Adrenal gland (tissue), 5 donors: ENCODE results near the gene HSPB1.

Experiments
- POLR2A ChIP-seq, 2 donors: fragments of 450-650 bp; IDR thresholded peaks; one replicate each; pipeline ENCODE4 v1.6.1; 2017; ENCODE audit warnings: antibody characterized with exemption in 2 of 2, mild to moderate bottlenecking in 2 of 2, moderate library complexity in 1 of 2
- TF ChIP-seq, protein P1 (sequence below), 6 experiments: fragments of 450-650 bp in 4 of 6; fragments of 200-600 bp in 2 of 6; sonication (generic) in 1 of 6; IDR thresholded peaks; 1 replicate in 5 of 6; 2 replicates in 1 of 6; pipeline versions ENCODE4 v1.5.1 to v1.8.0; 2016 to 2021; ENCODE audit warnings: antibody characterized with exemption in 6 of 6, mild to moderate bottlenecking in 2 of 6, moderate library complexity in 1 of 6
- donor health status: DM: no; HTN: no; CAD: no.

DNA sequence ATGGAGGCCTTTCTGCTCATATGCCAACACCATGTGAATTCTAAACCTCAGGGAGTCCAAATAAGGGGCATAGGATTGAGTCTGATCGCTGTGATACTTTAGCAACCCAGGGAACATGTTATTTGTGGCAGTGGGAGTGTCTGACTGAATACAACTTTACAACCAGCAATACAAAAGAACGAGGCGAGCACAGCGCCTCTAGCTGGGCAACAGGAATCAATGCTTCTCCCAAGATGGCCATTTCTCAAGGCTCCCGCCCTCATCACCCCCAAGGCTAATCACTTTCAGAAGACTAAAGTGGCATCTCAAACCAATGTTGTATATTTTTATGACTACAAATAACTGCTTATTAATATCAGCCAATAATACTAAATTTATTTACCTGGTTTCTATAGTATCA, 28.2 kb downstream of the HSPB1 start:
- TF ChIP-seq, protein P1, sequence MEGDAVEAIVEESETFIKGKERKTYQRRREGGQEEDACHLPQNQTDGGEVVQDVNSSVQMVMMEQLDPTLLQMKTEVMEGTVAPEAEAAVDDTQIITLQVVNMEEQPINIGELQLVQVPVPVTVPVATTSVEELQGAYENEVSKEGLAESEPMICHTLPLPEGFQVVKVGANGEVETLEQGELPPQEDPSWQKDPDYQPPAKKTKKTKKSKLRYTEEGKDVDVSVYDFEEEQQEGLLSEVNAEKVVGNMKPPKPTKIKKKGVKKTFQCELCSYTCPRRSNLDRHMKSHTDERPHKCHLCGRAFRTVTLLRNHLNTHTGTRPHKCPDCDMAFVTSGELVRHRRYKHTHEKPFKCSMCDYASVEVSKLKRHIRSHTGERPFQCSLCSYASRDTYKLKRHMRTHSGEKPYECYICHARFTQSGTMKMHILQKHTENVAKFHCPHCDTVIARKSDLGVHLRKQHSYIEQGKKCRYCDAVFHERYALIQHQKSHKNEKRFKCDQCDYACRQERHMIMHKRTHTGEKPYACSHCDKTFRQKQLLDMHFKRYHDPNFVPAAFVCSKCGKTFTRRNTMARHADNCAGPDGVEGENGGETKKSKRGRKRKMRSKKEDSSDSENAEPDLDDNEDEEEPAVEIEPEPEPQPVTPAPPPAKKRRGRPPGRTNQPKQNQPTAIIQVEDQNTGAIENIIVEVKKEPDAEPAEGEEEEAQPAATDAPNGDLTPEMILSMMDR (IDR thresholded peaks at IDR 0.05) = no peak
- TF ChIP-seq POLR2A (IDR thresholded peaks at IDR 0.05) = no peak
